ENCODE results near the gene SAMD7. TPM values are rescaled to one million over a fixed set of nuclear protein-coding genes. Genes with fewer than 3 reads are reported as not detected.

The SAMD7 gene
- total and polyA plus RNA-seq, 9 of the 15 experiments (the other 6 are each of a cell fraction or from before 2014, with no cell fraction given), result not detected

DNA sequence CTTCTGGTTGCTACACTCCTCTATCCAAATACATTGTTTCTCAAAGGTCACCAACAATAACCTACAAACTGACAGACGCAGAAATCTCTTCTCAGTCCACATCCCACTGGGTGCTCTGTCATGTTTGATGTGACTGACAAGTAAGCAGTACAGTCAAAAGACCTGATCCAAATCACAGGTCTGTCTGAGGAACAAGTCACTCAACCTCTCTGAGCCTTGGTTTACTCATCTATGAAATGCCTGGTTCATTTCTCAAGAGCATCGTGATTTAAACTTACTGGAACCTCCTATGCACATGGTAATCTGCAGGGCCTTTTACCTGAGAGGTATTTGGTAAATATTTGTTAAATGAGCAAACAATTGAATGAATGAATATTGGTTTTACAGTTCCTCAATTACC is 47.1 kb upstream of the SAMD7 start:
- no peak overlapping the region for H3K4me2 ChIP-seq (ENCODE audit: insufficient read depth, low read length)
- H3K9ac ChIP-seq (ENCODE audit: insufficient read depth in 1 of 2, low read depth in 2 of 2, low read length in 2 of 2), result no peak overlapping the region
- CTCF ChIA-PET (ENCODE audit: low intra/inter-chr PET ratio), result interaction anchor here (0.9 to 1.2 kb wide), 2 partner anchors 64 to 102 kb away, joined by 3 read pairs; no protein-coding TSS in a partner anchor
- H3K4me1 ChIP-seq (replicated peaks in 1 of 2; ENCODE audit: control insufficient read depth in 2 of 2, insufficient read depth in 2 of 2, low read length in 2 of 2), result no peaks in the 10 kb centered on the region; a peak in 1 of 5 replicates
- no peaks in the 10 kb centered on the region for H3K9me1 ChIP-seq (ENCODE audit: control insufficient read depth, insufficient read depth, low read length)
- H4K20me1 ChIP-seq (replicated peaks; ENCODE audit: control insufficient read depth, insufficient read depth, low read length), result no peaks in the 10 kb centered on the region
- intact Hi-C loops (cut with micrococcal nuclease), result loop anchor here (5.0 to 10.0 kb wide), 3 partner anchors 68 to 548 kb away; no protein-coding TSS in a partner anchor
- 48% methylated on average over 2 of the region's 2 CpGs for WGBS (ENCODE audit: insufficient coverage, low coverage, missing lambda C conversion rate)
- DNase-seq (ENCODE audit: extremely low read depth in 1 of 4, low spot score in 3 of 4) (no peak), ATAC-seq (no peak), FAIRE-seq (peak; percentile 51)
- H3K27ac ChIP-seq (ENCODE audit: extremely low read depth, low read depth, low read length), result no peak overlapping the region
- BruUV-seq (replicated peaks), result no TSS peak
- TF ChIP-seq, protein P1, sequence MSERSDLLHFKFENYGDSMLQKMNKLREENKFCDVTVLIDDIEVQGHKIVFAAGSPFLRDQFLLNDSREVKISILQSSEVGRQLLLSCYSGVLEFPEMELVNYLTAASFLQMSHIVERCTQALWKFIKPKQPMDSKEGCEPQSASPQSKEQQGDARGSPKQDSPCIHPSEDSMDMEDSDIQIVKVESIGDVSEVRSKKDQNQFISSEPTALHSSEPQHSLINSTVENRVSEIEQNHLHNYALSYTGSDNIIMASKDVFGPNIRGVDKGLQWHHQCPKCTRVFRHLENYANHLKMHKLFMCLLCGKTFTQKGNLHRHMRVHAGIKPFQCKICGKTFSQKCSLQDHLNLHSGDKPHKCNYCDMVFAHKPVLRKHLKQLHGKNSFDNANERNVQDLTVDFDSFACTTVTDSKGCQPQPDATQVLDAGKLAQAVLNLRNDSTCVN (CRISPR knock-in tag; IDR thresholded peaks at IDR 0.05), result no peak
- TF ChIP-seq LCOR (CRISPR knock-in tag; IDR thresholded peaks at IDR 0.05) (no peak), E2F3 (CRISPR knock-in tag; IDR thresholded peaks at IDR 0.05) (no peak), HMGXB4 (CRISPR knock-in tag; IDR thresholded peaks at IDR 0.05) (no peak), ZNF436 (CRISPR knock-in tag; IDR thresholded peaks at IDR 0.05) (no peak), HMG20A (CRISPR knock-in tag; conservative IDR thresholded peaks at IDR 0.05) (no peak), ZC3H4 (CRISPR knock-in tag; IDR thresholded peaks at IDR 0.05; ENCODE audit: borderline replicate concordance) (no peak)
- no peaks in the 10 kb centered on the region for H3K79me2 ChIP-seq (ENCODE audit: control insufficient read depth, insufficient read depth, low read length)
- 0 out of 2 replicates have a peak overlapping the region, but pooled peaks have one; percentile 8 for H2AFZ ChIP-seq (ENCODE audit: low read depth, low read length)
- H3K36me3 ChIP-seq (ENCODE audit: control insufficient read depth, insufficient read depth, low read length), result no peaks in the 10 kb centered on the region
- H3K4me3 ChIP-seq, result no peak overlapping the region
- H3K27me3 ChIP-seq (ENCODE audit: control insufficient read depth in 2 of 2, insufficient read depth in 2 of 2, low read length in 2 of 2), result no peaks in the 10 kb centered on the region
- POLR2A ChIA-PET, result no interaction called here
- in situ Hi-C loops (cut with MboI), result no loop called here
- H3K9me3 ChIP-seq (replicated peaks; ENCODE audit: control insufficient read depth, insufficient read depth, low read depth, low read length), result no peaks in the 10 kb centered on the region

Data from K562 (cell line).